RWPE1 (cell line): ENCODE data around the gene ACP5.
"Not testable (repeated sequence)": the region's sequence is repeated elsewhere in the genome, so short reads cannot be mapped to it uniquely, and the experiment has no call there.

ENCODE experiments used
- CTCF ChIA-PET: fragments of 350-600 bp; sonication (Branson Sonifier 250); formaldehyde crosslinking; extraction: SDS; loops from one replicate; lab custom pipeline; 2021; lab: Yijun Ruan, JAX
- POLR2A ChIA-PET: fragments of 400-600 bp; formaldehyde crosslinking; extraction: SDS; loops from one replicate; lab custom pipeline; 2020; ENCODE audit warnings: antibody characterized with exemption; ENCODE audit not compliant: low non-redundant PET; lab: Yijun Ruan, JAX
- DNase-seq: peaks from one replicate; pipeline ENCODE4 v3.0.0; 2012; ENCODE audit warnings: low spot score
- H3K27ac ChIP-seq: fragments of 450-650 bp; 2 replicates; pipeline ENCODE4 v1.5.1; 2017
- CTCF ChIP-seq: fragments of 450-650 bp; conservative IDR thresholded peaks from 2 replicates; pipeline ENCODE4 v1.5.1; 2017; ENCODE audit warnings: low read depth, mild to moderate bottlenecking

Gene ACP5

GRCh38 chr19:11577451-11578257, at the start of gene ACP5:
Gene ACP5, minus strand, starts transcription at chr19:11577645. Its CDS starts 328 bp downstream, at chr19:11577317.
- ChIA-PET POLR2A (no interaction called here), CTCF (interaction anchor here (0.6 kb wide), 1 partner anchor 32 kb away, joined by 4 read pairs; no protein-coding TSS in a partner anchor)
- peak within 1 kb of the TSS; percentile 21 for H3K27ac ChIP-seq
- TF ChIP-seq CTCF: no peak
- DNase-seq: no peak

DNA sequence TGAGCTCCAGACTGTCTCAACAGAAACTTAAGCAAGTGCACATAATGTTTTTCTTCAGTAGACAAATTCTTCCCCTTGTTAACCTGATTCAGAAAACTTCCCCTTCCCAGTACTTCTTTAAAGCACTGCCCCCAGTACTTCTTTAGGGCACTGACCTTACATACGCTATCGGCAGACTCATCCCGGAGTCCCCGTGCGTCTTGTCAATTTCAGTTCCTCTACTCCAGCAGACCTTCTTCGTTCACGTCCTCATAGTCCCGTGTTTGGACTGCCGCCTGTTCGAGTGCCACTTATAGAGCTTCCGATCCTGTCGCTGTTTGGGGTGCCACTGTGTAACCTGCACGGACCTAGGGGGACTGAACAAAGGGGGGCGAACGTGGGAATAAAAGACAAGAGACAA, 48.8 kb upstream of the ACP5 start:
- H3K27ac ChIP-seq: no peak overlapping the region
- POLR2A ChIA-PET: interaction anchor here (0.7 kb wide), 1 partner anchor 53 kb away, joined by 5 read pairs; no protein-coding TSS in a partner anchor
- DNase-seq: no peak
- CTCF ChIA-PET: no interaction called here
- TF ChIP-seq CTCF: no peak

GRCh38 chr19:11624069-11624463, 46.6 kb upstream of the ACP5 start:
- no peak for TF ChIP-seq CTCF
- ChIA-PET POLR2A (no interaction called here), CTCF (interaction anchor here (0.6 to 1.2 kb wide), 3 partner anchors 34 to 1131 kb away, joined by 3 to 4 read pairs (median 3); no protein-coding TSS in a partner anchor)
- DNase-seq: no peak
- no peak overlapping the region for H3K27ac ChIP-seq

DNA sequence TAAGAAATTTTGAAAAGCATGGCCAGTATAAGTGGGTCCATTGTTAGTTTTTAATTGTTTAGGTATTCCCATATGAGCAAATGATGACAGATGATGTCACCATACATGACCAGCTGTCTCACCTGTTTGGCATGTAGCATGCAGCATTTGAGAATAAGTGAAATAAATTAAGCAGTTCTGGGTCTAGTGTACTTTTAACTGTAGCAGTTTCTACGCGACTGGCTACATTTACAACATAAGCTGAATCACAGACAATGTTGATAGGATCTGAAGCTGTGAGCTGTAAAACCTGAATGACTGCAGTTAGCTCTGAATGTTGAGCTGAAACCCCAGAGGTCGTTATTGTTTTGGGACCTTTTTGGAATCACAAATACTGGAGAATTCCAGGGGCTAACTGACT, 45.0 kb upstream of the ACP5 start:
- ChIA-PET POLR2A (interaction anchor here (0.7 kb wide), 1 partner anchor 389 kb away, joined by 5 read pairs; no protein-coding TSS in a partner anchor), CTCF (interaction anchor here (1.2 kb wide), 1 partner anchor 18 kb away, joined by 3 read pairs; no protein-coding TSS in a partner anchor)
- DNase-seq, H3K27ac ChIP-seq: not testable (repeated sequence)

- H3K27ac ChIP-seq: no peak overlapping the region
- TF ChIP-seq CTCF: no peak
- ChIA-PET CTCF (interaction anchor here (0.6 kb wide), 1 partner anchor 78 kb away, joined by 5 read pairs; no protein-coding TSS in a partner anchor), POLR2A (no interaction called here)
- DNase-seq: no peak
Observed at GRCh38 chr19:11620553-11620952, 43.1 kb upstream of the ACP5 start.

DNA sequence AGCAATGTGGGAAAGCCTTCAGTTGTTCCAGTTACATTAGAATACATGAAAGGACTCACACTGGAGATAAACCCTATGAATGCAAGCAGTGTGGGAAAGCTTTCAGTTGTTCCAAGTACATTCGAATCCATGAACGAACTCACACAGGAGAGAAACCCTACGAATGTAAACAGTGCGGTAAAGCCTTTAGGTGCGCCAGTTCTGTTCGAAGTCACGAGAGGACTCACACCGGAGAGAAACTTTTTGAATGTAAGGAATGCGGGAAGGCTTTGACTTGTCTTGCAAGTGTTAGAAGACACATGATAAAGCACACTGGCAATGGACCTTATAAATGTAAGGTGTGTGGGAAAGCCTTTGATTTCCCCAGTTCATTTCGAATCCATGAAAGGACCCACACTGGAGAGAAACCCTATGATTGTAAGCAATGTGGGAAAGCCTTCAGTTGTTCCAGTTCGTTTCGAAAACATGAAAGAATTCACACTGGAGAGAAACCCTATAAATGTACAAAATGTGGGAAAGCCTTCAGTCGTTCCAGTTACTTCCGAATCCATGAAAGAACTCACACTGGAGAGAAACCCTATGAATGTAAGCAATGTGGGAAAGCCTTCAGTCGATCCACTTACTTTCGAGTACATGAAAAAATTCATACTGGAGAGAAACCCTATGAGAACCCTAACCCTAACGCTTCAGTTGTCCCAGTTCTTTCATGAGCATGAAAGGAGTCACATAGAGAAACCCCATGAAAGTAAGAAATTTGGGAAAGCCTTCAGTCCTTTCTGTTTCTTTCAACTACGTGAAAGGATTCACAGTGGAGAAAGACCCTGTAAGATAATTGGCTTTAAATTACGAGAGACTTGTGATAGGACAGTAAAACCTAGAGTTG, 40.0 kb upstream of the ACP5 start:
- POLR2A ChIA-PET: no interaction called here
- TF ChIP-seq CTCF: no peak
- DNase-seq: no peak
- H3K27ac ChIP-seq: no peak overlapping the region
- CTCF ChIA-PET: no interaction called here
